HG02678 (cell line): ENCODE results near the gene HNF1A.
"Not testable (repeated sequence)": the region's sequence is repeated elsewhere in the genome, so short reads cannot be mapped to it uniquely, and the experiment has no call there.

Experiments used
- ATAC-seq: cut with Tn5 transposase; IDR thresholded peaks from one replicate; pipeline ENCODE4 v1.9.1; 2021; ENCODE audit warnings: mild to moderate bottlenecking, moderate library complexity; ENCODE audit not compliant: unreplicated experiment

HNF1A gene

GRCh38 chr12:120978296-120979219 is at the start of gene HNF1A:
HNF1A (plus strand) TSS chr12:120978543; CDS start chr12:120978769, 226 bp downstream.
- no peak for ATAC-seq

GRCh38 chr12:120928864-120929652 is 49.3 kb upstream of the HNF1A start:
- ATAC-seq: no peak

DNA sequence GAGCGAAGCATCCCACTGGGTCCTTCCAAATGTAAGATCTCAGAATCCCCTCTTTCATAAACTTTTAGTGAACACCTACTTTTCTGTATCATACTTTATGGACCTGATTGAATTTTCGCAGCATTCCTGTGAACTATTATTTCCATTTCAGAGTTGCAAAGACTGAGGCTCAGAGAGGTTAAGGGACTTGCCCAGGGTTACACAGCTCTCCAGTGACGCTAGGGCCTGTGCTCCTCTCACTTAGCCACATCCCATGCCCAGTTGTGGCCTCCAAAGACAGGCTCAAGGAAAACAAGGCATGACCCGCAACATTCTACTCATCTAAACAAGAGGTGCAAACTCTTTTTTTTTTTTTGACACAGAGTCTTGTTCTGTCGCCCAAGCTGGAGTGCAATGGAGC is 48.3 kb upstream of the HNF1A start:
- no peak for ATAC-seq

- no peak for ATAC-seq
Measured at GRCh38 chr12:120932058-120932457, 46.3 kb upstream of the HNF1A start.

DNA sequence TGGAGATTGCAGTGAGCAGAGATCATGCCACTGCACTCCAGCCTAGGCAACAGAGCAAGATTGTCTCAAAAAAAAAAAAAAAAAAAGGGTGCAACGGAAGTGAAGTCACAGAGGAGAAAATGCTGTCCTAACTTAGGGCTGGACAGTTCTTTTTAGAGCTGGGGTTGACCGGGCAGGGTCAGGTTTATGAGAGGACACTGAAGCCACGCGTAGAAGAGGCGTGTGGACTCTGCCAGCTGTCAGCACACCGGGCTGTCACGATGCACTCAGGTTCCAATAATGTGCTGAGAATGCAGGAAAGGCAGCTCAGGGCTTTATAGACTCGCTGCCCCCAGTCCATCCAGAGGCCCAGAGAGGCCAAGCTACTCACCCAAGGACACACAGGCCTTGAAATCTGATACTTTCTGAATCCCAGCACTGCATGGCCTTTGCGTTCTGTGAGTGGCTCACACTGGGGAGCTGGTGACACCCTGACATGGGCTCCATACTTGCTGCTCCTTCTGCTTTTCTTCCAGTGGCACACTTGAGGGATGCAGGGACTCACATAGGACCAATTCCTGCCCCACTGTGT is 45.3 kb upstream of the HNF1A start:
- ATAC-seq: no peak

GRCh38 chr12:120933786-120934185 is 44.6 kb upstream of the HNF1A start:
- ATAC-seq: no peak

DNA sequence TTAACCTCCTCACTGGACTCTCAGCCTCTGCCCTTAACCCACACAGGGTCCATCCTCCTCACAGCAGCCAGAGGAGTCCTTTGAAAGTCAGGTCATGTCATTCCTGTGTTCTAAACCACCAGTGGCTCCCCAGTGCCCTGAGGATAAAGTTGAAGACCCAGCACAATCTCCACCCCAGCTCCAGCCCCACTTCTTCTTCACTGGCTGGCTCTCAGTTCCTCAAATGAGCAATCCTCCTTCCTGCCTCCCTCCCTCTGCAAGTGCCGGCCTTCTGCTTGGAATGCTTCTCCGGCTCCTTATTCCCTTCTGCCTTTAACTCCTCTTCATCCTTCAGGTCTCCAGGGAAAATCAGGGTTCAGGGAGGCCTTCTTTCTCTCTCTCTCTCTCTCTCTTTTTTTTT is 42.1 kb upstream of the HNF1A start:
- no peak for ATAC-seq

DNA sequence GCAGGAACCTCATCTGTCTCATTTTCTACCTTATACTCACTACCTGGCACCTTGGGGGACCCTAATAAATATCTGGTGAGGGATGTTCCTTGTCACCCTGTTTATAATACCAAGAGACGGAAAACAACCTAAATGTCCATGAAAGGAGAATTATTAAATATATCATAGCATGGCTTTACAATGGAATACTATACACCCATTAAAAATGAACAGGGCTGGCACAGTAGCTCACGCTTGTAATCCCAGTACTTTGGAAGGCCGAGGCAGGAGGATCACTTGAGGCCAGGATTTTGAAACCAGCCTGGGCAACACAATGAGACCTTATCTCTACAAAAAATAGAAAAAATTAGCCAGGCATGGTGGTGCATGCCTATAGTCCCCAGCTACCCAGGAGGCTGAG is 39.8 kb upstream of the HNF1A start:
- ATAC-seq: no peak

- ATAC-seq: no peak
Measured at GRCh38 chr12:120939523-120939922, 38.8 kb upstream of the HNF1A start.

DNA sequence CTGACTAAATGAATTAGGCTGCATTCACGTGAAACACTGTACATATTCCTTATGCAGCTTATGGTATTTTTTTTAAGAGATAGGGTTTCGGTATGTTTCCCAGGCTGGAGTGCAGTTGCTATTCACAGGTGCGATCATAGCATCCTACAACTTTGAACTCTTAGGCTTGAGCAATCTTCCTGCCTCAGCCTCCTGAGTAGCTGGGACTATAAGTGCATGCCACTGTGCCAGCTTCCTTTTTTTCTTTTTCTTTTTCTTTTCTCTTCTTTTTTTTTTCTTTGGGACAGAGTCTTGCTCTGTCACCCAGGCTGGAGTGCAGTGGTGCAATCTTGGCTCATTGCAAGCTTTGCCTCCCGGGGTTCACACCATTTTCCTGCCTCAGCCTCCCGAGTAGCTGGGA is 38.3 kb upstream of the HNF1A start:
- no peak for ATAC-seq

DNA sequence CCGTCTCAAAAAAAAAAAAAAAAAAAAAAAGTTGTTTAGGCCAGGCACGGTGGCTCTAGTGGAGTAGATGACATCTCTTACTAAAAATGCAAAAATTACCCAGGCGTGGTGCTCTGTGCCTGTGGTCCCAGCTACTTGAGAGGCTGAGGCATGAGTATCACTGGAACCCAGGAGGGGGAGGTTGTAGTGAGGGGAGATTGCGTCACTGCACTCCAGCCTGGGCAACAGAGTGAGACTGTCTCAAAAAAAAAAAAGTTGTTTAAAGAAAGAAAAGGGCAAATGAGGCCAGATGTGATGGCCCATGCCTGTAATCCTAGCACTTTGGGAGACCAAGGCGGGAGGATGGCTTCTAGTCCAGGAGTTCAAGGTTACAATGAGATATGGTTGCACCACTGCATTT is 37.5 kb upstream of the HNF1A start:
- no peak for ATAC-seq

GRCh38 chr12:120941412-120941811 is 36.9 kb upstream of the HNF1A start:
- ATAC-seq: no peak

DNA sequence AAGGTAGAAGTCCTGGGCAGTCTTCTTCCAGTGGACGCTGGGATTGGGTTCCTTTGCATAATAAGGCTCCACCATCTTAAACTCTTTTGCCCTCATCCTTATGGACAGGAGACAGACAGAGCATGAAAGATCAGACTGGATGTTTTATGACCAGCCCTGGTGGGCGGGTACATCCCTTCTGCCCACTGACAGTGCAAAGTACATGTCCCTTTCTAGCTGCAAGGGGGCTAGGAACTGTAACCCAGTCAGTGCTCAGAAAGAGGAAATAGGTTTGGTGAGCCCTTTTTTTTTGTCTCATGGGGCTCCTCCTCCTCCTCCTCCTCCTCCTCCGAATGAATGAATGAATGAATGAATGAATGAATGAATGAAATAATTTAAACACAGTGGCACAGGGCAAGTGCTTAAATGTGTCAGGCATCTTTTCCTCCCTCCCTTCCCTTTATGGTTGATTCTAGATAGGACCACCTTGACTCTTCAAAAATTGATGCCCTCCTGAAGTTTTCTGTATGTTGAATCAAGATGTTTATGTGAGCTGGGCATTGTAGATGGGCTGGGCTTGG is 36.4 kb upstream of the HNF1A start:
- ATAC-seq: no peak

DNA sequence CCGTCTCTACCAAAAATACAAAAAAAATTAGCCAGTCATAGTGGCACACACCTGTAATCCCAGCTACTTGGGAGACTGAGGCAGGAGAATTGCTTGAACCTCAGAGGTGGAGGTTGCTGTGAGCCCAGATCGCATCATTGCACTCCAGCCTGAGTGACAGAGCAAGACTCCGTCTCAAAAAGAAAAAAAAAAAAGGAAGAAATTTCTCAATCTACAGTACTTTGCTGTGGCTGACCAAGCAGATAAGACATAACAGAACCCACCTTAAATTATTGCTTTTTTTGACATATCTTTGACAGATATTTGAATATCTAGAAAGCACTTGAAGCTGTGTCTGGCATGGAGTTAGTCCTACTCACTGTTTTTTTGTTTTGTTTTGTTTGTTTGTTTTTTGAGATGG is 34.9 kb upstream of the HNF1A start:
- ATAC-seq: no peak

DNA sequence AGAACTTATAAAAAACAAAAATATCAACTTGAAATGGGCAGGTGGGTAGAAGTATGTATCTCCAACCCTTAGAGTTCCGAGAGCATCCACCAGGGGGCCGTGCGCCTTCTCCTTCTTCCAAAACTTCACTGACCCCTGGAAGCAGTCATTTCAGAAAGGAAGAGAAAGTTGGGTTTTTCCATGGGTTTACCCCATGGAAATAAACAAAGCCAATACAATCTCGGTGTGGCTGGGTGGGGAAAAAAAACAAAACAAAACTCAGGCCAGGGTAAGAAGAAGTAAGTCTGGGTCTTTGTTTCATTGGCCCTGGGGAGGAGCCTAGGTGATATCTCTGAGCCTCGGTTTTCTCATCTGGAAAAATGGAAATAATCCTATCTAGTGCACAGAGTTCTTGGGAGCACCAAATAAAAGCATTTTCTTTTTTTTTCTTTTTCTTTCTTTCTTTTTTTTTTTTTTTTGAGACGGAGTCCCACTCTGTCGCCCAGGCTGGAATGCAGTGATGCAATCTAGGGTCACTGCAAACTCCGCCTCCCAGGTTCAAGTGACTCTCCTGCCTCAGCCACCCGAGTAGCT is 33.6 kb upstream of the HNF1A start:
- no peak for ATAC-seq

DNA sequence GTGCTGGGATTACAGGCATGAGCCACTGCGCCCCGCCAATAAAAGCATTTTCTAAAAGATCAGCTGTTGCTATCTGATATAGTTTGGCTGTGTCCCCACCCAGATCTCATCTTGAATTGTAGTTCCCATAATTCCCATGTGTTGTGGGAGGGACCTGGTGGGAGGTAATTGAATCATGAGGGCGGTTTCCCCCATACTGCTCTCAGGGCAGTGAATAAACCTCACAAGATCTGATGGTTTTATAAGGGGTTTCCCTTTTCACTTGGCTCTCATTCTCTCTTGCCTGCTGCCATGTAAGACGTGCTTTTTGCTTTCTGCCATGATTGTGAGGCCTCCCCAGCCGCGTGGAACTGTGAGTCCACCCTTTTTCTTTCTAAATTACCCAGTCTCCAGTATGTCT is 32.8 kb upstream of the HNF1A start:
- not testable (repeated sequence) for ATAC-seq

- not testable (repeated sequence) for ATAC-seq
Measured at GRCh38 chr12:120950260-120950799, 28.0 kb upstream of the HNF1A start.

- no peak for ATAC-seq
Measured at GRCh38 chr12:120950807-120951206, 27.5 kb upstream of the HNF1A start.

DNA sequence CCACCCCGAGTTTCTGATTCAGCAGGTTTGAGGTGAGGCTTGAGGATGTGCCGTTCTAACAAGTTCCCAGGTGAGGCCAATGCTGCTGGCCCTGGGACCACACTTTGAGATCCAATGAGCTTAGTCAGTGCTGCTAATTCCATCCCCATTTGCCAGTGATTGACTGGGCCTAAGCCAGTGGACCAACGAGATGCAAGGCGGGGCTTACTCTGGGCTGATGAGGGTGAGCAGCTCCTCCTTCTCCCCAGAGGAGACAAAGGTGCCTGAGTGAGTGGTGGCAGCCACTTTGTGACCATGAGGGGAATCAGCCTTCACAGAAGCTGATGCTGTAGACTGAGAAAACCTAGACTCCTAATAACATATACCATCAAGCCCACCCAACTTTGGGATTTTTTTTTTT is 23.1 kb upstream of the HNF1A start:
- ATAC-seq: no peak

DNA sequence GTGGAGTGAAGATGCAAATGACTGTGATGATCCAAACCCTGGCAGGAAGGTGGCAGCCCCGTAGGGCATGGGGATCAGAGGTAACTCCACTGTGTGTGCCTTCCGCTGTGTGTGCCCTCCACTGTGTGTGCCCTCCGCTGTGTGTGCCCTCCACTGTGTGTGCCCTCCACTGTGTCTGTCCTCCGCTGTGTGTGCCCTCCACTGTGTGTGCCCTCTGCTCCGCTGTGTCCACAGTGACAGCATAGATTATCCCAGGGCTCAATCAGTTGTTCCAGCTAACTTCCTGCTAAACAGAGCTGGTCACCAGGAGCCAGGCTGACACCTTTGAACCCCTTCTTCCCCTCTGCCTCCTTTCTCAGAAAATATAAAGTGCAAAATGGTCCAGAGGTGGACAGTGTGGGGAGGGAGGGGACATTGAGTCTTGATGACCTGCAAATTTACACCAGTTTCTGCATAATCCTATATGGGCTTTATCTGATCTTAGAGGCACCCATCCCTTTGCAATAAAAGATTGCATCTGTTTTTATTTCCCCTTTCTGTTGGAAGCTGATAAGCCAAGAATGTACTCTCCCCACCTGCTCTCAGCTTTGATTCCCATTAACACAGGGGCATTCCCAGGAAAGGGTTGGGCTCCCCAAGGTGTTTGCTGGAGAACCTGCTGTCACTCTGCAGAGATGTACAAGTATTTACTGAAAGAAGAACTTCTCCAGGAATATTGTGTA is 21.6 kb upstream of the HNF1A start:
- ATAC-seq: no peak
